HG03378 (cell line): ENCODE results near the gene GHRH.

ENCODE experiments used
- ATAC-seq: cut with Tn5 transposase; IDR thresholded peaks from one replicate; pipeline ENCODE4 v1.9.1; 2021; ENCODE audit warnings: mild to moderate bottlenecking, moderate library complexity; ENCODE audit not compliant: unreplicated experiment

GHRH gene

GRCh38 chr20:37263686-37264085, 2.1 kb upstream of the GHRH start:
- no peak for ATAC-seq

GRCh38 chr20:37262505-37262904, 891 bp upstream of the GHRH start:
- ATAC-seq = no peak

GRCh38 chr20:37260923-37261322, 691 bp downstream of the GHRH start:
- no peak for ATAC-seq

- no peak for ATAC-seq
Observed at GRCh38 chr20:37259865-37260264, 1.7 kb downstream of the GHRH start.

GRCh38 chr20:37259031-37259430, 2.6 kb downstream of the GHRH start:
- no peak for ATAC-seq

GRCh38 chr20:37257988-37258387, 3.6 kb downstream of the GHRH start:
- no peak for ATAC-seq

GRCh38 chr20:37257530-37257929, 4.1 kb downstream of the GHRH start:
- no peak for ATAC-seq

GRCh38 chr20:37256286-37256685, 5.3 kb downstream of the GHRH start:
- no peak for ATAC-seq

- no peak for ATAC-seq
Observed at GRCh38 chr20:37254114-37254878, 7.3 kb downstream of the GHRH start.

GRCh38 chr20:37253087-37253486, 8.5 kb downstream of the GHRH start:
- ATAC-seq = no peak

GRCh38 chr20:37251825-37252477, 9.7 kb downstream of the GHRH start:
- ATAC-seq = no peak

GRCh38 chr20:37249304-37249703, 12.3 kb downstream of the GHRH start:
- ATAC-seq = no peak

GRCh38 chr20:37247547-37247946, 14.1 kb downstream of the GHRH start:
- ATAC-seq = no peak

- ATAC-seq = no peak
Observed at GRCh38 chr20:37246736-37247135, 14.9 kb downstream of the GHRH start.

GRCh38 chr20:37245216-37246150, 16.1 kb downstream of the GHRH start:
- ATAC-seq = no peak

- no peak for ATAC-seq
Observed at GRCh38 chr20:37244572-37244957, 17.0 kb downstream of the GHRH start.

GRCh38 chr20:37243937-37244571, 17.6 kb downstream of the GHRH start:
- ATAC-seq = no peak

- no peak for ATAC-seq
Observed at GRCh38 chr20:37243076-37243936, 18.3 kb downstream of the GHRH start.

- ATAC-seq = no peak
Observed at GRCh38 chr20:37242503-37242902, 19.1 kb downstream of the GHRH start.
